ENCODE measurements around the gene COL26A1.
"Not testable (repeated sequence)": the region's sequence is repeated elsewhere in the genome, so short reads cannot be mapped to it uniquely, and the experiment has no call there.

COL26A1 gene

GRCh38 chr7:101453617-101454016, 90.9 kb downstream of the COL26A1 start:
- no peak for FAIRE-seq

GRCh38 chr7:101457001-101457750, 94.5 kb downstream of the COL26A1 start:
- no peak for FAIRE-seq

GRCh38 chr7:101465131-101465530, 102.5 kb downstream of the COL26A1 start:
- FAIRE-seq, result no peak

GRCh38 chr7:101465576-101466196, 103.0 kb downstream of the COL26A1 start:
- no peak for FAIRE-seq

GRCh38 chr7:101466871-101467270, 104.2 kb downstream of the COL26A1 start:
- FAIRE-seq, result no peak

- no peak for FAIRE-seq
These were observed 106.0 kb downstream of the COL26A1 start for GRCh38 chr7:101468546-101469275.

GRCh38 chr7:101470668-101471487, 108.2 kb downstream of the COL26A1 start:
- FAIRE-seq, result no peak

- no peak for FAIRE-seq
These were observed 111.5 kb downstream of the COL26A1 start for GRCh38 chr7:101474178-101474577.

- FAIRE-seq, result not testable (repeated sequence)
These were observed 113.0 kb downstream of the COL26A1 start for GRCh38 chr7:101475691-101476090.

GRCh38 chr7:101479217-101479616, 116.5 kb downstream of the COL26A1 start:
- FAIRE-seq, result no peak

GRCh38 chr7:101486056-101486432, 123.4 kb downstream of the COL26A1 start:
- FAIRE-seq, result not testable (repeated sequence)

- no peak for FAIRE-seq
These were observed 123.9 kb downstream of the COL26A1 start for GRCh38 chr7:101486433-101487104.

GRCh38 chr7:101487105-101487458, 124.4 kb downstream of the COL26A1 start:
- FAIRE-seq, result no peak

- no peak for FAIRE-seq
These were observed 125.1 kb downstream of the COL26A1 start for GRCh38 chr7:101487753-101488152.

- FAIRE-seq, result no peak
These were observed 126.3 kb downstream of the COL26A1 start for GRCh38 chr7:101488826-101489572.

GRCh38 chr7:101490439-101490838, 127.8 kb downstream of the COL26A1 start:
- not testable (repeated sequence) for FAIRE-seq

GRCh38 chr7:101491442-101491841, 128.8 kb downstream of the COL26A1 start:
- FAIRE-seq, result not testable (repeated sequence)

- no peak for FAIRE-seq
These were observed 132.1 kb downstream of the COL26A1 start for GRCh38 chr7:101494602-101495329.

- no peak for FAIRE-seq
These were observed 133.3 kb downstream of the COL26A1 start for GRCh38 chr7:101496017-101496416.

- no peak for FAIRE-seq
These were observed 138.7 kb downstream of the COL26A1 start for GRCh38 chr7:101501351-101501750.
